Measurements from ENCODE around the gene DPM3.

The DPM3 gene

GRCh38 chr1:155141749-155142148 is 1.4 kb upstream of the DPM3 start:
- no peak for DNase-seq (ENCODE audit: extremely low spot score)
- no peak for TF ChIP-seq LEF1 (IDR thresholded peaks at IDR 0.05; ENCODE audit: borderline replicate concordance)
- TF ChIP-seq TARDBP (IDR thresholded peaks at IDR 0.05): no peak
- no peak for TF ChIP-seq ZNF384 (IDR thresholded peaks at IDR 0.05)
- TF ChIP-seq ARNT (IDR thresholded peaks at IDR 0.05): no peak
- TF ChIP-seq HDGF (IDR thresholded peaks at IDR 0.05; ENCODE audit: borderline replicate concordance): no peak
- no peak for TF ChIP-seq L3MBTL2 (conservative IDR thresholded peaks at IDR 0.05)
- no peak for TF ChIP-seq NFRKB (IDR thresholded peaks at IDR 0.05)
- no peak for TF ChIP-seq SP1 (IDR thresholded peaks at IDR 0.05)
- no peak for TF ChIP-seq PKNOX1 (IDR thresholded peaks at IDR 0.05)
- TF ChIP-seq BHLHE40 (IDR thresholded peaks at IDR 0.05; ENCODE audit: borderline replicate concordance): no peak
- TF ChIP-seq FOXK2 (IDR thresholded peaks at IDR 0.05): no peak
- no peak for TF ChIP-seq ELF4 (IDR thresholded peaks at IDR 0.05)
- TF ChIP-seq SUZ12 (IDR thresholded peaks at IDR 0.05): no peak
- no peak for TF ChIP-seq FOXA1 (IDR thresholded peaks at IDR 0.05)
- TF ChIP-seq CTBP1 (IDR thresholded peaks at IDR 0.05; ENCODE audit: borderline replicate concordance): no peak
- no peak for TF ChIP-seq FOXM1 (IDR thresholded peaks at IDR 0.05; ENCODE audit: borderline replicate concordance)
- POLR2A ChIA-PET: interaction anchor here (2.3 kb wide), 1 partner anchor 31 kb away, joined by 8 read pairs; the partner anchor contains the start of gene KRTCAP2
- CTCF ChIA-PET: interaction anchor here (0.7 kb wide), 1 partner anchor 31 kb away, joined by 3 read pairs; the partner anchor contains the start of gene KRTCAP2

- POLR2A ChIA-PET: interaction anchor here (1.0 to 1.7 kb wide), 11 partner anchors 10 to 60 kb away, joined by 3 to 16 read pairs (median 4); no protein-coding TSS in a partner anchor
- CTCF ChIA-PET: interaction anchor here (1.0 to 1.3 kb wide), 2 partner anchors 49 to 79 kb away, joined by 3 to 7 read pairs; no protein-coding TSS in a partner anchor
- DNase-seq (ENCODE audit: extremely low spot score): no peak
- TF ChIP-seq HDGF (IDR thresholded peaks at IDR 0.05; ENCODE audit: borderline replicate concordance): no peak
- no peak for TF ChIP-seq PKNOX1 (IDR thresholded peaks at IDR 0.05)
- no peak; the same call in 1 of the 2 replicates for TF ChIP-seq L3MBTL2 (conservative IDR thresholded peaks at IDR 0.05)
- 0 out of 2 replicates have a peak, but pooled peaks have one; percentile 8 for TF ChIP-seq ZNF384 (IDR thresholded peaks at IDR 0.05)
- no peak for TF ChIP-seq FOXK2 (IDR thresholded peaks at IDR 0.05)
- TF ChIP-seq SP1 (IDR thresholded peaks at IDR 0.05): no peak
- TF ChIP-seq FOXA1 (IDR thresholded peaks at IDR 0.05): no peak
Measured at GRCh38 chr1:155140630-155140953, 261 bp upstream of the DPM3 start.

- CTCF ChIA-PET: interaction anchor here (0.8 to 1.9 kb wide), 4 partner anchors 30 to 52 kb away, joined by 3 to 6 read pairs (median 3); partner anchors contain the start of gene KRTCAP2
- POLR2A ChIA-PET: interaction anchor here (0.7 to 3.8 kb wide), 8 partner anchors 10 to 107 kb away, joined by 3 to 48 read pairs (median 4); partner anchors contain the start of genes EFNA1 and KRTCAP2
- no peak for DNase-seq (ENCODE audit: extremely low spot score)
- TF ChIP-seq ARNT (IDR thresholded peaks at IDR 0.05): no peak
- TF ChIP-seq NFRKB (IDR thresholded peaks at IDR 0.05): no peak
- no peak for TF ChIP-seq CTBP1 (IDR thresholded peaks at IDR 0.05; ENCODE audit: borderline replicate concordance)
- TF ChIP-seq FOXK2 (IDR thresholded peaks at IDR 0.05): no peak
- no peak for TF ChIP-seq ELF4 (IDR thresholded peaks at IDR 0.05)
- no peak for TF ChIP-seq SUZ12 (IDR thresholded peaks at IDR 0.05)
- no peak for TF ChIP-seq SP1 (IDR thresholded peaks at IDR 0.05)
- no peak for TF ChIP-seq LEF1 (IDR thresholded peaks at IDR 0.05; ENCODE audit: borderline replicate concordance)
- no peak for TF ChIP-seq HDGF (IDR thresholded peaks at IDR 0.05; ENCODE audit: borderline replicate concordance)
- TF ChIP-seq TARDBP (IDR thresholded peaks at IDR 0.05): no peak
- TF ChIP-seq L3MBTL2 (conservative IDR thresholded peaks at IDR 0.05): no peak
Measured at GRCh38 chr1:155137154-155137949, 3.0 kb downstream of the DPM3 start.

- POLR2A ChIA-PET: interaction anchor here (0.7 to 3.8 kb wide), 8 partner anchors 10 to 107 kb away, joined by 3 to 48 read pairs (median 5); partner anchors contain the start of genes EFNA1 and KRTCAP2
- TF ChIP-seq LEF1 (IDR thresholded peaks at IDR 0.05; ENCODE audit: borderline replicate concordance): no peak
- TF ChIP-seq ELF4 (IDR thresholded peaks at IDR 0.05): no peak
- no peak for TF ChIP-seq ARNT (IDR thresholded peaks at IDR 0.05)
- no peak for TF ChIP-seq NFRKB (IDR thresholded peaks at IDR 0.05)
- TF ChIP-seq TARDBP (IDR thresholded peaks at IDR 0.05): no peak
- no peak for TF ChIP-seq ZNF384 (IDR thresholded peaks at IDR 0.05)
- no peak for TF ChIP-seq L3MBTL2 (conservative IDR thresholded peaks at IDR 0.05)
- no peak for TF ChIP-seq CTBP1 (IDR thresholded peaks at IDR 0.05; ENCODE audit: borderline replicate concordance)
- TF ChIP-seq BHLHE40 (IDR thresholded peaks at IDR 0.05; ENCODE audit: borderline replicate concordance): no peak
- no peak for TF ChIP-seq SP1 (IDR thresholded peaks at IDR 0.05)
- no peak for TF ChIP-seq SUZ12 (IDR thresholded peaks at IDR 0.05)
- TF ChIP-seq PKNOX1 (IDR thresholded peaks at IDR 0.05): no peak
- no peak for TF ChIP-seq FOXK2 (IDR thresholded peaks at IDR 0.05)
- TF ChIP-seq HDGF (IDR thresholded peaks at IDR 0.05; ENCODE audit: borderline replicate concordance): no peak
- no peak for TF ChIP-seq FOXA1 (IDR thresholded peaks at IDR 0.05)
- TF ChIP-seq FOXM1 (IDR thresholded peaks at IDR 0.05; ENCODE audit: borderline replicate concordance): no peak
- CTCF ChIA-PET: interaction anchor here (0.8 to 1.9 kb wide), 4 partner anchors 31 to 51 kb away, joined by 3 to 6 read pairs (median 3); partner anchors contain the start of gene KRTCAP2
- no peak for DNase-seq (ENCODE audit: extremely low spot score)
Measured at GRCh38 chr1:155136748-155137147, 3.6 kb downstream of the DPM3 start.

GRCh38 chr1:155135415-155136028 is 4.8 kb downstream of the DPM3 start, which contains the start of gene SLC50A1:
TSS of gene SLC50A1 (plus strand) at chr1:155135852. CDS start at chr1:155135912, 60 bp downstream.
- ChIA-PET CTCF (interaction anchor here (0.8 to 1.8 kb wide), 2 partner anchors 32 to 44 kb away, joined by 3 to 6 read pairs (median 6); no protein-coding TSS in a partner anchor), POLR2A (interaction anchor here (0.9 to 3.8 kb wide), 20 partner anchors 9 to 109 kb away, joined by 3 to 48 read pairs (median 4); partner anchors contain the start of genes EFNA1 and KRTCAP2)
- peak; percentile 99 for DNase-seq (ENCODE audit: extremely low spot score)
- no peak for TF ChIP-seq BHLHE40 (IDR thresholded peaks at IDR 0.05; ENCODE audit: borderline replicate concordance)
- peak; percentile 73 for TF ChIP-seq L3MBTL2 (conservative IDR thresholded peaks at IDR 0.05)
- no peak for TF ChIP-seq NFRKB (IDR thresholded peaks at IDR 0.05)
- 0 out of 2 replicates have a peak, but pooled peaks have one; percentile 60 for TF ChIP-seq HDGF (IDR thresholded peaks at IDR 0.05; ENCODE audit: borderline replicate concordance)
- no peak for TF ChIP-seq ZNF384 (IDR thresholded peaks at IDR 0.05)
- no peak for TF ChIP-seq LEF1 (IDR thresholded peaks at IDR 0.05; ENCODE audit: borderline replicate concordance)
- no peak for TF ChIP-seq FOXK2 (IDR thresholded peaks at IDR 0.05)
